ENCODE results near the gene TTLL11.

The TTLL11 gene

DNA sequence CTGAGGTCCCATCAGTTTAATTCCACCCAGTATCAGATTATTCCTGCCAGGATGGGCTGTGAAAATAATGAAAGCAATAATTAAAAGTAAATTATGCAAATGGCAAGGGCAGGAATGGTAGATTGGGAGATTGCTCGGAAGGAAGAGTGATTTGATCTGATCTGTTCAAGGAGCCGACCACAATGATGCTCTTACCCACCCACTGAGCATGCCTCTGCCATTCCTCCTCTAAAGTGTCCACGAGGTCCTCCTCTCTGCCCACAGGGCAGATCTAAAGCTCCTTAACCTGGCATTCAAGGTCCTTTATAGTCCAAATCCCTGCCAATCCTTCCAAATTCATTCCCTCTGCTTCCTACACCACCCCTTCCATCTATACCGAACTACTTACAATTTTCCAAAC lies 147.8 kb downstream of the TTLL11 start:
- no peaks in the 10 kb centered on the region for H3K36me3 ChIP-seq (ENCODE audit: control insufficient read depth in 2 of 2, insufficient read depth in 2 of 2, low read length in 2 of 2)
- no peak overlapping the region for H3K27ac ChIP-seq (ENCODE audit: low read depth in 2 of 2, low read length in 2 of 2)
- no peaks in the 10 kb centered on the region for H3K9me3 ChIP-seq (ENCODE audit: control insufficient read depth in 2 of 2, low read length in 2 of 2)
- no peaks in the 10 kb centered on the region for H3K4me1 ChIP-seq (ENCODE audit: control insufficient read depth in 2 of 2, insufficient read depth in 2 of 2, low read length in 2 of 2)
- H3K4me3 ChIP-seq (ENCODE audit: low read length in 2 of 2), result no peak overlapping the region
- no peaks in the 10 kb centered on the region for H3K27me3 ChIP-seq (ENCODE audit: control insufficient read depth in 2 of 2, insufficient read depth in 2 of 2, low read length in 2 of 2)
- no peak overlapping the region for H3K9ac ChIP-seq (ENCODE audit: low read depth in 1 of 2, low read length in 2 of 2)

GRCh38 chr9:121944711-121945191 lies 148.4 kb downstream of the TTLL11 start:
- Histone ChIP-seq H3K27me3 (ENCODE audit: control insufficient read depth in 2 of 2, insufficient read depth in 2 of 2, low read length in 2 of 2) (no peaks in the 10 kb centered on the region), H3K9me3 (ENCODE audit: control insufficient read depth in 2 of 2, low read length in 2 of 2) (no peaks in the 10 kb centered on the region), H3K9ac (ENCODE audit: low read depth in 1 of 2, low read length in 2 of 2) (no peak overlapping the region), H3K4me1 (ENCODE audit: control insufficient read depth in 2 of 2, insufficient read depth in 2 of 2, low read length in 2 of 2) (no peaks in the 10 kb centered on the region), H3K27ac (ENCODE audit: low read depth in 2 of 2, low read length in 2 of 2) (no peak overlapping the region), H3K36me3 (ENCODE audit: control insufficient read depth in 2 of 2, insufficient read depth in 2 of 2, low read length in 2 of 2) (no peaks in the 10 kb centered on the region), H3K4me3 (ENCODE audit: low read length in 2 of 2) (no peak overlapping the region)

DNA sequence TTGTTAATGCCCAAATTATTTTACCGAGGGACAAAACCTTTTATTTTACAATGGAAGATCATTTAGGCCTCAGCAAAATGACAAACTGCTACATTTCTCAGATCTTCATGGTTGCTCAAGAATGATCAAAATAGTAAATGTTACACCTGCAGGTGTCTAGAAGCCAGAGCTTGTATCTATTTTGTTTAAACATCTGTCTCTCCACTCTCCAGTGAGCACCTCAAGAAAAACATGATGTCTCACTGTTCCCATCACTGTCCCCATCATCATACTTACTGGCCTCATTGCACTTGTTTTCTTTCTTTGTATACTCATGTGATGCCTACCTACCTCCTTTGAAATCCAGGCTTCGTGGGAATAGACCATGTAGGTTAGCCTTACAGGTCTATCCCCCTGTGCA lies 149.6 kb downstream of the TTLL11 start:
- Histone ChIP-seq H3K4me3 (ENCODE audit: low read length in 2 of 2) (no peak overlapping the region), H3K9ac (ENCODE audit: low read depth in 1 of 2, low read length in 2 of 2) (no peak overlapping the region), H3K9me3 (ENCODE audit: control insufficient read depth in 2 of 2, low read length in 2 of 2) (no peaks in the 10 kb centered on the region), H3K4me1 (ENCODE audit: control insufficient read depth in 2 of 2, insufficient read depth in 2 of 2, low read length in 2 of 2) (no peaks in the 10 kb centered on the region), H3K27me3 (ENCODE audit: control insufficient read depth in 2 of 2, insufficient read depth in 2 of 2, low read length in 2 of 2) (no peaks in the 10 kb centered on the region), H3K27ac (ENCODE audit: low read depth in 2 of 2, low read length in 2 of 2) (no peak overlapping the region), H3K36me3 (ENCODE audit: control insufficient read depth in 2 of 2, insufficient read depth in 2 of 2, low read length in 2 of 2) (no peaks in the 10 kb centered on the region)

DNA sequence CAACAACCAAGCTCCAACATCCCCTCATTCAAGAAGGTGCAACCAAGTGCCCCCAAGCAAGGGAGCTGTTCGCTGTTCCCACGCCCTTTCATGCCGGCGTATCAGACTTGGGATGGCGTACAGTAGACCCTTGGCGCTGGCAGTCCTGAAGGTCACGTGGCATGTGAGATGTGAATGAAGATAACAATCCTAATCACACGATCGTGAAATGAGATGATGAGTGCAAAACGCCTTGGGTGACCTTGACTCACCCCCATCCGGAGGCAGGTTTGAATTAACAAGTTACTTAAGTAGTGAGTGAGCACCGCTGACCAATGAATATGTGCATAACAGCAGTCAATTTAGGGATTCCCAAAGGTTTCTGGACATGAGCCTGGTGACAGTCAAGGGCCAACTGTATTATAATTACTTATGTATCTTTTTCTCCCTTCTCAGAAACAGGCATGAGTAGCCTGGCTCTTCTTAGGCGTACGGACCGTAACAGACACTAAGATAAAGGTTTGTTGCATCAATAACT lies 150.2 kb downstream of the TTLL11 start:
- Histone ChIP-seq H3K4me1 (ENCODE audit: control insufficient read depth in 2 of 2, insufficient read depth in 2 of 2, low read length in 2 of 2) (no peaks in the 10 kb centered on the region), H3K27ac (ENCODE audit: low read depth in 2 of 2, low read length in 2 of 2) (no peak overlapping the region), H3K9ac (ENCODE audit: low read depth in 1 of 2, low read length in 2 of 2) (no peak overlapping the region), H3K27me3 (ENCODE audit: control insufficient read depth in 2 of 2, insufficient read depth in 2 of 2, low read length in 2 of 2) (no peaks in the 10 kb centered on the region), H3K36me3 (ENCODE audit: control insufficient read depth in 2 of 2, insufficient read depth in 2 of 2, low read length in 2 of 2) (no peaks in the 10 kb centered on the region), H3K4me3 (ENCODE audit: low read length in 2 of 2) (no peak overlapping the region), H3K9me3 (ENCODE audit: control insufficient read depth in 2 of 2, low read length in 2 of 2) (no peaks in the 10 kb centered on the region)

DNA sequence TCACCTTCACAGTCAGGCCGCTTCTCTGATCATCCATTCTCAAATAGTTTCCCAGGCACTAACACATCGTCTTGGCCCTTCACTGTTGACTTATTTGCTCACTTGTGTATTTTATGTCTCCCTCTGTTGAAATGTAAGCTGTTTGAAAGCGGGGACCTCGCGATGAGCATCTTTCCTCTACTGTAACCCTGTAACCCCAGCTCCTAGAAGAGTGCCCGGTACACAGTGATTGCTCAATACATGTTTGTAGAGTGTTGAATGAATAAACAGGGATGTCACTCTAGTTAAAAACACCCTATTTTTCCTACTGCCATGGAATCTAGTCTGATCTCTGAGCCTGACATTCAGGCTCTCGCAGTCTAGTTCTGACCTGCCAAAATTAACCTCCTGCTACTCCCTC lies 150.8 kb downstream of the TTLL11 start:
- H3K4me3 ChIP-seq (ENCODE audit: low read length in 2 of 2), result no peak overlapping the region
- H3K27ac ChIP-seq (ENCODE audit: low read depth in 2 of 2, low read length in 2 of 2), result no peak overlapping the region
- no peaks in the 10 kb centered on the region for H3K9me3 ChIP-seq (ENCODE audit: control insufficient read depth in 2 of 2, low read length in 2 of 2)
- H3K4me1 ChIP-seq (ENCODE audit: control insufficient read depth in 2 of 2, insufficient read depth in 2 of 2, low read length in 2 of 2), result no peaks in the 10 kb centered on the region
- H3K27me3 ChIP-seq (ENCODE audit: control insufficient read depth in 2 of 2, insufficient read depth in 2 of 2, low read length in 2 of 2), result no peaks in the 10 kb centered on the region
- no peaks in the 10 kb centered on the region for H3K36me3 ChIP-seq (ENCODE audit: control insufficient read depth in 2 of 2, insufficient read depth in 2 of 2, low read length in 2 of 2)
- H3K9ac ChIP-seq (ENCODE audit: low read depth in 1 of 2, low read length in 2 of 2), result no peak overlapping the region

DNA sequence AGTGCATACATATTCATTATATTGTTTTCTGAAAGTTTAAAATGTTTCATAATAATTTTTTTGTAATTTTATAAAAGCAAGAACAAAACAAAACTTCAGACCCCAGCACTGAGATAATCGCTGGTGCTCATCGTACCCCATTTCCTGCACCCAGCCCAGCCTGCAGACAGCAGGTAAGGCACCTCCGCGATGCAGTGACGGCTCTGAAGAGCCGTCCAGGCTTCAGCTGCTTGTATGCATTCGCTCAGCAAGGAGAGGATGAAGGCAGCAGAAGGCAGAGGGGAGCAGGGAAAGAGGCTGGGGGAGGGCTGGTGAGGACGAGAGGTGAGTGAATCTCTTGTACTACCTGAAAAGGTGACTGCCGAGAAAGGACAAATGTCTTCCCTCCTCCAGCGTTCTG lies 153.5 kb downstream of the TTLL11 start:
- Histone ChIP-seq H3K27me3 (ENCODE audit: control insufficient read depth in 2 of 2, insufficient read depth in 2 of 2, low read length in 2 of 2) (no peaks in the 10 kb centered on the region), H3K9ac (ENCODE audit: low read depth in 1 of 2, low read length in 2 of 2) (no peak overlapping the region), H3K4me1 (ENCODE audit: control insufficient read depth in 2 of 2, insufficient read depth in 2 of 2, low read length in 2 of 2) (no peaks in the 10 kb centered on the region), H3K9me3 (ENCODE audit: control insufficient read depth in 2 of 2, low read length in 2 of 2) (no peaks in the 10 kb centered on the region), H3K36me3 (ENCODE audit: control insufficient read depth in 2 of 2, insufficient read depth in 2 of 2, low read length in 2 of 2) (no peaks in the 10 kb centered on the region), H3K4me3 (ENCODE audit: low read length in 2 of 2) (no peak overlapping the region), H3K27ac (ENCODE audit: low read depth in 2 of 2, low read length in 2 of 2) (no peak overlapping the region)

DNA sequence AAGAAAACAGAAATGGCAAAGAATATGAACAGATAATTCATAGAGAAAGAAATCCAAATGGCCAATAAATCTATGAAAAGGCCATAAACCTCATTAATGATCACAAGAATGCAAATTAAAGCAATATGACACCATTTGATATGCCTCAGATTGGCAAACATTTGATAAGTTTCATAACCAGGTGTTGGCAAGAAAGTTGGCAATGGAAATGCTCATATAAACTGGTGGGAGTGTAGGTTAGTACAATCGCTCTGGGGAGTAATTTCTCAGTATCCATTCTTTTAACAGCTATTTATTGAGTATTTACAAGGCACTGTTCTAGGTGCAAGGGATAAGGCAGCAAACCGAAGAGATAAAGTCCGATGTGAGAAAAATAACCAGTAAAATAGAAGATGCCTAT lies 154.5 kb downstream of the TTLL11 start:
- no peaks in the 10 kb centered on the region for H3K36me3 ChIP-seq (ENCODE audit: control insufficient read depth in 2 of 2, insufficient read depth in 2 of 2, low read length in 2 of 2)
- H3K4me1 ChIP-seq (ENCODE audit: control insufficient read depth in 2 of 2, insufficient read depth in 2 of 2, low read length in 2 of 2), result no peaks in the 10 kb centered on the region
- no peak overlapping the region for H3K9ac ChIP-seq (ENCODE audit: low read depth in 1 of 2, low read length in 2 of 2)
- H3K9me3 ChIP-seq (ENCODE audit: control insufficient read depth in 2 of 2, low read length in 2 of 2), result no peaks in the 10 kb centered on the region
- H3K27ac ChIP-seq (ENCODE audit: low read depth in 2 of 2, low read length in 2 of 2), result no peak overlapping the region
- H3K4me3 ChIP-seq (ENCODE audit: low read length in 2 of 2), result no peak overlapping the region
- no peaks in the 10 kb centered on the region for H3K27me3 ChIP-seq (ENCODE audit: control insufficient read depth in 2 of 2, insufficient read depth in 2 of 2, low read length in 2 of 2)

DNA sequence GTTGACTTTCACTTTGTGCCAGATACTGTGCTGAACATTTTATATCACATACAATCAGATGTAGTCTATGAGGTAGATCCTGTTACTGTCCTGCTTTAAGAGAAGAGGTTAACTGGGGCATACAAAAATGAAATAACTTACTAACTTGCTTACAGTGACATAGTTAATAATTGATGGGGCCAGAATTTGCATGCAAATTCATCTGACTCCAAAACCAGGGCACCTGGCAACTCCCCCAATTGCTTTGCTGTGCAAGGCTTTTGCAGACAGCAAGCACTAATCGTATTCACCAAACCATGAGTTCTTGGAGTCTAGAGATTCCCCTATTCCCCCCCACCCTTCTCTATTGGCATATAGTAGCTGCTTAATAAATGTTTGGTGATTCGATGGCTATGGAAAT lies 155.9 kb downstream of the TTLL11 start:
- H3K27ac ChIP-seq (ENCODE audit: low read depth in 2 of 2, low read length in 2 of 2), result no peak overlapping the region
- H3K9me3 ChIP-seq (ENCODE audit: control insufficient read depth in 2 of 2, low read length in 2 of 2), result no peaks in the 10 kb centered on the region
- no peaks in the 10 kb centered on the region for H3K36me3 ChIP-seq (ENCODE audit: control insufficient read depth in 2 of 2, insufficient read depth in 2 of 2, low read length in 2 of 2)
- no peak overlapping the region for H3K9ac ChIP-seq (ENCODE audit: low read depth in 1 of 2, low read length in 2 of 2)
- no peaks in the 10 kb centered on the region for H3K4me1 ChIP-seq (ENCODE audit: control insufficient read depth in 2 of 2, insufficient read depth in 2 of 2, low read length in 2 of 2)
- H3K27me3 ChIP-seq (ENCODE audit: control insufficient read depth in 2 of 2, insufficient read depth in 2 of 2, low read length in 2 of 2), result no peaks in the 10 kb centered on the region
- H3K4me3 ChIP-seq (ENCODE audit: low read length in 2 of 2), result no peak overlapping the region

DNA sequence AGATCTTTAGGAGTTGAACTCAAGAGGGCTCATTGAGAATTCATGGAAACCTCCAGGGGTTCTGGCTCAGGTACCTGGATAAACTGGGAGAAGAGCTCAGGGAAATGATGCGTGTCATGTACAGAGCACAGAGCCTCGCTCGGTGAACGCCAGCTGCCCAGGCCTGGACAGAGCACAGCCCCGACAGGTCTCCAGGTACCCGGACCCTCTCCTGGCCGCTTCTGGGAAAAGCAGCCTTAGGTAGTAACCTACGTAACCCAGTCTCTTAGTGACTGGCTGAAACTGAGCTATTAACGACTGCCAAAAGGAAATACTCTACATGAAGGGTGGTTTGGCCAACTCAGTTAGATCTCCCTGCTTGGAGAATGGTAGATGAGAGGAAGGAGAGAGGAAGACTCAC lies 157.4 kb downstream of the TTLL11 start:
- no peaks in the 10 kb centered on the region for H3K9me3 ChIP-seq (ENCODE audit: control insufficient read depth in 2 of 2, low read length in 2 of 2)
- H3K4me1 ChIP-seq (ENCODE audit: control insufficient read depth in 2 of 2, insufficient read depth in 2 of 2, low read length in 2 of 2), result no peaks in the 10 kb centered on the region
- H3K4me3 ChIP-seq (ENCODE audit: low read length in 2 of 2), result no peak overlapping the region
- no peaks in the 10 kb centered on the region for H3K27me3 ChIP-seq (ENCODE audit: control insufficient read depth in 2 of 2, insufficient read depth in 2 of 2, low read length in 2 of 2)
- H3K36me3 ChIP-seq (ENCODE audit: control insufficient read depth in 2 of 2, insufficient read depth in 2 of 2, low read length in 2 of 2), result no peaks in the 10 kb centered on the region
- no peak overlapping the region for H3K27ac ChIP-seq (ENCODE audit: low read depth in 2 of 2, low read length in 2 of 2)
- no peak overlapping the region for H3K9ac ChIP-seq (ENCODE audit: low read depth in 1 of 2, low read length in 2 of 2)

- no peak overlapping the region for H3K9ac ChIP-seq (ENCODE audit: low read depth in 1 of 2, low read length in 2 of 2)
- H3K27me3 ChIP-seq (ENCODE audit: control insufficient read depth in 2 of 2, insufficient read depth in 2 of 2, low read length in 2 of 2), result no peaks in the 10 kb centered on the region
- H3K9me3 ChIP-seq (ENCODE audit: control insufficient read depth in 2 of 2, low read length in 2 of 2), result no peaks in the 10 kb centered on the region
- H3K27ac ChIP-seq (ENCODE audit: low read depth in 2 of 2, low read length in 2 of 2), result no peak overlapping the region
- no peaks in the 10 kb centered on the region for H3K36me3 ChIP-seq (ENCODE audit: control insufficient read depth in 2 of 2, insufficient read depth in 2 of 2, low read length in 2 of 2)
- no peak overlapping the region for H3K4me3 ChIP-seq (ENCODE audit: low read length in 2 of 2)
- no peaks in the 10 kb centered on the region for H3K4me1 ChIP-seq (ENCODE audit: control insufficient read depth in 2 of 2, insufficient read depth in 2 of 2, low read length in 2 of 2)
These were observed 162.2 kb downstream of the TTLL11 start for GRCh38 chr9:121930956-121931355.

Measured in mucosa of rectum (tissue), 2 donors.